ENCODE results near the gene ST13. TPM values are rescaled to one million over a fixed set of nuclear protein-coding genes. Genes with fewer than 3 reads are reported as not detected.

The ST13 gene
- polyA plus RNA-seq, 1 donor from 2014 or later: 195 TPM

- Histone ChIP-seq H3K9ac (ENCODE audit: low read length) (peak overlapping the region; percentile 92), H3K27ac (ENCODE audit: low read length) (peak overlapping the region; percentile 97), H3K9me3 (ENCODE audit: low read length) (no peaks in the 10 kb centered on the region), H3K36me3 (ENCODE audit: insufficient read depth, low read length) (no peaks in the 10 kb centered on the region), H2AFZ (ENCODE audit: low read depth, low read length) (peak overlapping the region; percentile 73), H3K4me2 (ENCODE audit: low read length) (peak overlapping the region; percentile 56), H3K79me2 (replicated peaks; ENCODE audit: insufficient read depth, low read length) (peaks cover 89% of the 10 kb centered on the region), H3K4me3 (ENCODE audit: low read length) (peak overlapping the region; percentile 85), H3K9me2 (ENCODE audit: insufficient read depth, low read length) (no peaks in the 10 kb centered on the region), H3K27me3 (ENCODE audit: insufficient read depth, low read depth, low read length) (no peaks in the 10 kb centered on the region), H3F3A (ENCODE audit: insufficient read depth, low read length, poor library complexity, severe bottlenecking) (peaks cover 4% of the 10 kb centered on the region), H4K20me1 (ENCODE audit: insufficient read depth) (peaks cover 3% of the 10 kb centered on the region)
- TF ChIP-seq TAF1 (IDR thresholded peaks at IDR 0.05; ENCODE audit: low read depth): no peak
- no peak for TF ChIP-seq EZH2 (IDR thresholded peaks at IDR 0.05; ENCODE audit: borderline replicate concordance, insufficient read depth, low read length, poor library complexity, severe bottlenecking)
- TF ChIP-seq MXI1 (conservative IDR thresholded peaks at IDR 0.05; ENCODE audit: poor library complexity, severe bottlenecking): no peak
- TF ChIP-seq CTCF (IDR thresholded peaks at IDR 0.05; ENCODE audit: poor library complexity, severe bottlenecking): no peak
- TF ChIP-seq SMC3 (conservative IDR thresholded peaks at IDR 0.05; ENCODE audit: poor library complexity): no peak
- TF ChIP-seq REST (IDR thresholded peaks at IDR 0.05; ENCODE audit: borderline replicate concordance): no peak
- no peak for TF ChIP-seq POLR2AphosphoS5 (IDR thresholded peaks at IDR 0.05)
- no peak for TF ChIP-seq EP300 (conservative IDR thresholded peaks at IDR 0.05; ENCODE audit: poor library complexity, severe bottlenecking)
- no peak for TF ChIP-seq RAD21 (conservative IDR thresholded peaks at IDR 0.05)
These were observed 1.1 kb downstream of the ST13 start for GRCh38 chr22:40855071-40855978.

- Histone ChIP-seq H3K4me2 (ENCODE audit: low read length) (peak overlapping the region; percentile 56), H3K9ac (ENCODE audit: low read length) (no peak overlapping the region), H3F3A (ENCODE audit: insufficient read depth, low read length, poor library complexity, severe bottlenecking) (peaks cover 4% of the 10 kb centered on the region)
These were observed 2.5 kb downstream of the ST13 start for GRCh38 chr22:40853961-40854360.

More at GRCh38 chr22:40853961-40854360, 2.5 kb downstream of the ST13 start:
- Histone ChIP-seq H4K20me1 (ENCODE audit: insufficient read depth) (peaks cover 3% of the 10 kb centered on the region), H3K4me3 (ENCODE audit: low read length) (peak overlapping the region; percentile 85), H3K27ac (ENCODE audit: low read length) (no peak overlapping the region), H3K36me3 (ENCODE audit: insufficient read depth, low read length) (no peaks in the 10 kb centered on the region), H3K27me3 (ENCODE audit: insufficient read depth, low read depth, low read length) (no peaks in the 10 kb centered on the region), H3K9me3 (ENCODE audit: low read length) (no peaks in the 10 kb centered on the region), H3K79me2 (replicated peaks; ENCODE audit: insufficient read depth, low read length) (peaks cover 84% of the 10 kb centered on the region), H2AFZ (ENCODE audit: low read depth, low read length) (no peak overlapping the region), H3K9me2 (ENCODE audit: insufficient read depth, low read length) (no peaks in the 10 kb centered on the region)
- TF ChIP-seq RAD21 (conservative IDR thresholded peaks at IDR 0.05) (no peak), CTCF (IDR thresholded peaks at IDR 0.05; ENCODE audit: poor library complexity, severe bottlenecking) (no peak), EZH2 (IDR thresholded peaks at IDR 0.05; ENCODE audit: borderline replicate concordance, insufficient read depth, low read length, poor library complexity, severe bottlenecking) (no peak), MXI1 (conservative IDR thresholded peaks at IDR 0.05; ENCODE audit: poor library complexity, severe bottlenecking) (no peak), SMC3 (conservative IDR thresholded peaks at IDR 0.05; ENCODE audit: poor library complexity) (no peak), POLR2AphosphoS5 (IDR thresholded peaks at IDR 0.05) (no peak), TAF1 (IDR thresholded peaks at IDR 0.05; ENCODE audit: low read depth) (no peak), EP300 (conservative IDR thresholded peaks at IDR 0.05; ENCODE audit: poor library complexity, severe bottlenecking) (no peak), REST (IDR thresholded peaks at IDR 0.05; ENCODE audit: borderline replicate concordance) (no peak)

Measured in neural cell (in vitro differentiated cells).